Activated CD8-positive, alpha-beta T cell treated with anti-CD3 and anti-CD28 coated beads, Interleukin-2, amount 10 ng/mL, durations not matched to agents 7 days and 5 days (primary cell): Measurements from ENCODE around the gene CACFD1. TPM values are rescaled to one million over a fixed set of nuclear protein-coding genes. Genes with fewer than 3 reads are reported as not detected.

Source experiments
- ATAC-seq: fragments of 150-1000 bp; cut with Tn5 transposase; one replicate; pipeline ENCODE4 v1.10.0; 2021; ENCODE audit warnings: moderate library complexity
- CTCF ChIA-PET: fragments of 350-600 bp; sonication (Branson Sonifier 250); formaldehyde crosslinking; loops from one replicate; lab custom pipeline; 2021; ENCODE audit warnings: antibody characterized with exemption; lab: Charles Lee
- POLR2A ChIA-PET: fragments of 350-600 bp; sonication (Branson Sonifier 250); formaldehyde crosslinking; loops from one replicate; lab custom pipeline; 2021; ENCODE audit warnings: antibody characterized with exemption; lab: Charles Lee
- DNase-seq: peaks from one replicate; pipeline ENCODE4 v3.0.0-alpha.2; 2020
- H3K27ac Mint-ChIP-seq: one replicate; pipeline ENCODE4 v1.8.0; 2021; ENCODE audit warnings: mild to moderate bottlenecking, mixed read lengths
- H3K27me3 Mint-ChIP-seq: one replicate; pipeline ENCODE4 v1.8.0; 2021; ENCODE audit warnings: low read depth, mixed read lengths
- H3K36me3 Mint-ChIP-seq: one replicate; pipeline ENCODE4 v1.8.0; 2021; ENCODE audit warnings: low read depth, mixed read lengths
- H3K4me1 Mint-ChIP-seq: one replicate; pipeline ENCODE4 v1.8.0; 2021; ENCODE audit warnings: low read depth, mixed read lengths
- H3K4me3 Mint-ChIP-seq: one replicate; pipeline ENCODE4 v1.8.0; 2021; ENCODE audit warnings: mild to moderate bottlenecking, mixed read lengths
- H3K9me3 Mint-ChIP-seq: one replicate; pipeline ENCODE4 v1.8.0; 2022; ENCODE audit warnings: mixed read lengths; ENCODE audit not compliant: insufficient read depth
- total RNA-seq, 2 experiments: library from RNA; stranded (reverse); gene quantifications; one replicate each; pipeline ENCODE4 v1.2.3, GENCODE V29; 2021

The CACFD1 gene
- total RNA-seq, 2 experiments from 2014 or later: 1.3 to 2.4 TPM

DNA sequence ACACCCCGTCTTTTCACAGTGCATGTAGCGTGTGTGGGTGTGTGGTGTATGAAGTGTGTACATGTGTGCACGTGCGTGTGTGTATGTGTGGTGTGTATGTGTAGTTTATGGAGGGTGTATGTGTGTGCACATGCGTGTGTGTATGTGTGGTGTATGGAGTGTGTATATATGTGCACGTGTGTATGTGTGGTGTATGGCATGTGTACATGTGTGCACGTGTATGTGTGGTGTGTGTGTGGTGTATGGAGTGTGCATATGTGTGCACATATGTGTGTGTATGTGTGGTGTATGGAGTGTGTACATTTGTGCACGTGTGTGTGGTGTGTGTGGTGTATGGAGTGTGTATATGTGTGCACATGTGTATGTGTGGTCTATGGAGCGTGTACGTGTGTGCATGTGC is 51.8 kb downstream of the CACFD1 start:
- H3K9me3 Mint-ChIP-seq: no peaks in the 10 kb centered on the region
- ATAC-seq: no peak
- no peak overlapping the region for H3K4me3 Mint-ChIP-seq
- no peaks in the 10 kb centered on the region for H3K36me3 Mint-ChIP-seq
- peaks cover 17% of the 10 kb centered on the region for H3K4me1 Mint-ChIP-seq
- CTCF ChIA-PET: no interaction called here
- POLR2A ChIA-PET: no interaction called here
- no peaks in the 10 kb centered on the region for H3K27me3 Mint-ChIP-seq
- no peak overlapping the region for H3K27ac Mint-ChIP-seq
- DNase-seq: no peak

DNA sequence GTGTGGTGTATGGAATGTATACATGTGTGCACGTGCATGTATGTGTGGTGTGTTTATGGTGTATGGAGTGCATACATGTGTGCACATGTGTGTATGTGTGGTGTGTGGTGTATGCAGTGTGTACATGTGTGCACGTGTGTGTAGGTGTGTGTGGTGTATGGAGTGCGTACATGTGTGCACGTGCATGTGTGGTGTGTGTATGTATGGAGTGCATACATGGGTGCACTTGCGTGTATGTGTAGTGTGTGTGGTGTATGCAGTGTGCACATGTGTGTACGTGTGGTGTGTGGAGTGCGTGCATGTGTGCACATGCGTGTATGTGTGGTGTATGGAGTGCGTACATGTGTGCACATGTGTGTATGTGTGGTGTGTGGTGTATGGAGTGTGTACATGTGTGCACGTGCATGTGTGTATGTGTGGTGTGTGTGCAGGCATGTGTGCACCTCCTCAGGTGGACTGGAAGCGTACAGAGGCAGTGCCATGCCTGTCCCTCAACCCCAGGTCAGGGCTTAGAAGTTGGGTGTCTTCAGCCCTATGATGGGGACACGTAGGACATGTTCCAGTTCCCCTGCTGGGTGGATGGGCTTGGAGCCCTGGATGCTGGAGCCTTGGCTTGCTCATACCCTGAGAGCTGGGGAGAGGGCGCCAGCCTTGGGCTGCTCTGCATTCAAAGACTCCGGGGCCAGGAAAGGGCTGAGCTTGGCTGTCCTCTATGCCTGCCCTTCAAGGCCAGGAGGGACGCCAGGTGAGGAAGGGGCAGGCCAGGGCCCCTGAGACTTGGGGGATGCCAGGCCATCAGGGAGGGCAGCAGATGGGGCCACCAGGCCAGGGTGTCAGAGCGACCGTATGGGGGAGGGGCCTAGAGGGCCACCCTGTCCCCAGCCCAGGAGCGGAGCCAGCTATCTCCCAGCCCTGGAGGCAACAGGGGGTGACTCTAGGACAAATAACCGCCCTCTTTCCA is 52.8 kb downstream of the CACFD1 start:
- H3K27me3 Mint-ChIP-seq: no peaks in the 10 kb centered on the region
- no peaks in the 10 kb centered on the region for H3K9me3 Mint-ChIP-seq
- CTCF ChIA-PET: no interaction called here

DNA sequence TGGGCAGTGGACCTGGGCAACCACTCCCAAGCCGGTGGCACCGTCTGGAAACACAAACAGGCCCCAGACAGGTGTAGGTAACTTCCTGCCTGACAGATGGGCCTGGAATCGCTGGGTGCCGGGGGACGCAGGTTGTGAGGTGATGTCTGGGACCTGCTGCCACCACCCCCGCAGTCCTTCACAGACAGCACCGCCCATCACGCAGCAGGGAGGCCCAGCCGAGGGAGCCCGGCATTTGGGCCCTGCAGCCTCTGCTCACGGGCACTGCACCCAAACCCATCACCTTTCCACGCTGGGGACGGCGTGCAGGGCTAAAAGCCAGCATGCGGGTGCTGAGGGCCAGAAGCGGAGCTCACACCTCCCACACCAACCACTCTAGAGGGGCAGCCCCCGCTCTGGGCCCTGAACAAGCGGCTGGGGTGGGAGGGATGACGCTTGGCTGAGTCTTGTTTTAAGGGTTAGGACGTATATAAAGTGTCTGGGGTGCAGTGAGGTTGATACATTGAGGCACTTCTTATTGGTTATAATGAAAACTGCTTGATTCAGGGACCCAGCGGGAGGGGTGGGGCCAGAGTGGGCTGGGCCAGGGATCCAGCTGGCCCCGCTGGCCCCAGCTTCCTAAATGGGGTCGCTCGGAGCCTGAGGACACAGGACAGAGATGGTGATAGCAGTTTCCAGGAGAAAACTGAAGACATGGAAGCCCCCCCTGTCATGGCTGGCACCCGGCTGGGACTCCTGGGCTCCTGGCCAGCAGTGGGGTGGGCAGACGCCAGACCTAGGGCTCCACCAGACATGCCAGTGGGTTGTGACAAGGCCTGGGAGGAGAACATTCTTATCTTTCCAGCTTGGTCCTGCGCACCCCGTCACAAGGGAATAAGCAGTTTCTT is 53.7 kb downstream of the CACFD1 start:
- no peaks in the 10 kb centered on the region for H3K27me3 Mint-ChIP-seq
- no peak overlapping the region for H3K27ac Mint-ChIP-seq
- CTCF ChIA-PET: interaction anchor here (0.8 kb wide), 1 partner anchor 27 kb away, joined by 3 read pairs; no protein-coding TSS in a partner anchor
- no peaks in the 10 kb centered on the region for H3K9me3 Mint-ChIP-seq
- H3K4me1 Mint-ChIP-seq: peaks cover 12% of the 10 kb centered on the region
- POLR2A ChIA-PET: no interaction called here
- ATAC-seq: no peak
- H3K36me3 Mint-ChIP-seq: no peaks in the 10 kb centered on the region
- no peak overlapping the region for H3K4me3 Mint-ChIP-seq
- DNase-seq: no peak

More for the DNA sequence above, 52.8 kb downstream of the CACFD1 start:
- H3K27ac Mint-ChIP-seq: no peak overlapping the region
- POLR2A ChIA-PET: no interaction called here
- no peaks in the 10 kb centered on the region for H3K36me3 Mint-ChIP-seq
- H3K4me1 Mint-ChIP-seq: peaks cover 17% of the 10 kb centered on the region
- no peak overlapping the region for H3K4me3 Mint-ChIP-seq
- DNase-seq: no peak
- no peak for ATAC-seq

DNA sequence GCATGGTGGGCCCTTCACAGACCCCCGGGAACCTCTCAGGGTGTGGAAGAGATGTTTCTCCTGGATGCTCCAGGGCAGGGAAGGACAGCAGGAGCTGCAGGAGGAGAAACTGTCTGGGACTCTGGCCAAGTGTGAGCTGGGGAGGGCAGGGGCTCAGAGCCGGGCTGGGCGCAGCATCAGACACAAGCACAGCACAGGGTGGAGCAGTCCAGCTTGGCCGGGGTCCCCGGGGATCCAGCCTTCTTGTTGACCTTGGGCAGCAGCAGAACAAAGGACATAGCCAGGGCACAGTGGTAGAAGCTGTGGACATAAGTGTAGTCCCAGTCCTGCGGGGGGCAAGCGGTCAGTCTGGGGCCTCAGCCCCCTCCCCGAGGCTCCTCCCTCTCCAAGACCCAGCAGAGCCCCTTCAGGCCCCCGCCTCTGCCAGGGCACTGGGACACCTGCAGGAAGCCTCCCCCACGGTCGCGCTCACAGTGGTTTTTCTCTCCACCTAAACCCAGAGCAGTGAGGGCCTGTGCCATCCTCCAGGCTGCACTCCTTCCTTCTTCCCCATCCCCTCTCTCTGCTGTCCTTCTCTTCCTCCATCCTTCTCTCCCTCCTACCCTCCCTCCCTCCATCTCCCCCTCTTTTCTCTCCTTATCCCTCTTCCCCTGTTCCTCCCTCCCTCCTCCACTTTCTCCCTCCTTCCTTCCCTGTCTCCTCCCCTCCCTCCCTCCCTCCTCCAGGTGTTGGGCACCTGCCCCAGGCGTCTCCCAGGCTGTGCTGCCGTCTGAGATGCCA is 54.9 kb downstream of the CACFD1 start:
- ATAC-seq (no peak), DNase-seq (no peak)
- ChIA-PET POLR2A (no interaction called here), CTCF (interaction anchor here (0.8 kb wide), 1 partner anchor 28 kb away, joined by 3 read pairs; no protein-coding TSS in a partner anchor)
- H3K27ac Mint-ChIP-seq: no peak overlapping the region
- no peaks in the 10 kb centered on the region for H3K36me3 Mint-ChIP-seq
- no peaks in the 10 kb centered on the region for H3K27me3 Mint-ChIP-seq
- H3K9me3 Mint-ChIP-seq: no peaks in the 10 kb centered on the region
- peaks cover 3% of the 10 kb centered on the region for H3K4me1 Mint-ChIP-seq
- no peak overlapping the region for H3K4me3 Mint-ChIP-seq

DNA sequence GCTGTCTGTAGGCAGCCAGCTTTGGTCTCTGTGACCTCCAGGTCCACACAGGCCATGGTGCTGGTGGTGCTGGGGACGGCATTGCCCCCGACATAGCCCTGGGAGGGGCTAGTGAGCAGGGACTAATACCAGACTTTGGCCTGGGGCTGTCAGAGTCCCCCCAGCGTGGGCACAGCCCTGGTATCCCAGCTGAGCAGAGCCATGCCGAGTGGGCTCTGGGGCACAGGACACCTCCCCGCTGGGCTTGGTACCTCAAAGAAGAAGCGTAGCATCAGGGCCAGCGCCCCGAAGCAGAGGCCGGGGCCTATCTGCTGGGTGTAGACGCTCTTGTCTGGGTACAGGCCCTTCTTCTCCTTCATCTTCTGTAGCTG is 55.4 kb downstream of the CACFD1 start:
- Mint-ChIP-seq H3K9me3 (no peaks in the 10 kb centered on the region), H3K27me3 (no peaks in the 10 kb centered on the region), H3K27ac (no peak overlapping the region), H3K4me3 (no peak overlapping the region), H3K4me1 (no peaks in the 10 kb centered on the region), H3K36me3 (no peaks in the 10 kb centered on the region)
- DNase-seq: no peak
- no peak for ATAC-seq
- CTCF ChIA-PET: no interaction called here
- POLR2A ChIA-PET: no interaction called here

DNA sequence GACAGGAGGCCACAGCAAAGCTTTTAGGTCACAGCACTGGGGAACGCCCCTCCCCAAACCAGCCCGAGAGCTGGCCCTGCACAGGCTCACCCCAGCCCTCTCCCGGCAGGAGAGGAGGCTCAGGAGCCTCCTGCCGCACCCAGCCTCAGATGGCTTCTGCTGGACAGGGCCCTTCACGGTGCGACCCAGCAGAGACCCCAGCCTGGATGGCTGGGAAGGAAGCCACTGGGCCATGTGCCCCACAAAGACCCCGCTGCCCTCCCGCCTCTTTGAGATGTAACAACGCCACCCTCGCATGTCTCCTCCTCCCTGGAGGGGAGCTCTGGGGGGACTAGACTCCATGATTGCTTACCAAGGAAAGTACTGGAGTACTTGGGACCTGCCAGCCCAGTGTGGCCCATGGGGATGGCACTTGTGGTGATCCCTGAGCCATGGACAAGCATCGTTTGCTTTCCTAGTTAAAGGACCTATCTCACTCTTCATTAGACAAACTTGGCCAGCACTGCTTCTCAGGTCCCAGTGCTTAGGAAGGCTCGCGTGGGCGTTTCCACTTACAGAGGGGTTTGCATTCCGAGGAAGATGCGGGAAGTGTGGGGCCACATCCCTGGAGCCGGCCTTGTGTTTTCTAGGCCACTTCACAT is 56.0 kb downstream of the CACFD1 start:
- ATAC-seq: no peak
- Mint-ChIP-seq H3K27me3 (no peaks in the 10 kb centered on the region), H3K27ac (no peak overlapping the region), H3K4me1 (no peaks in the 10 kb centered on the region), H3K9me3 (no peaks in the 10 kb centered on the region), H3K4me3 (no peak overlapping the region), H3K36me3 (no peaks in the 10 kb centered on the region)
- no peak for DNase-seq
- CTCF ChIA-PET: no interaction called here
- POLR2A ChIA-PET: no interaction called here

DNA sequence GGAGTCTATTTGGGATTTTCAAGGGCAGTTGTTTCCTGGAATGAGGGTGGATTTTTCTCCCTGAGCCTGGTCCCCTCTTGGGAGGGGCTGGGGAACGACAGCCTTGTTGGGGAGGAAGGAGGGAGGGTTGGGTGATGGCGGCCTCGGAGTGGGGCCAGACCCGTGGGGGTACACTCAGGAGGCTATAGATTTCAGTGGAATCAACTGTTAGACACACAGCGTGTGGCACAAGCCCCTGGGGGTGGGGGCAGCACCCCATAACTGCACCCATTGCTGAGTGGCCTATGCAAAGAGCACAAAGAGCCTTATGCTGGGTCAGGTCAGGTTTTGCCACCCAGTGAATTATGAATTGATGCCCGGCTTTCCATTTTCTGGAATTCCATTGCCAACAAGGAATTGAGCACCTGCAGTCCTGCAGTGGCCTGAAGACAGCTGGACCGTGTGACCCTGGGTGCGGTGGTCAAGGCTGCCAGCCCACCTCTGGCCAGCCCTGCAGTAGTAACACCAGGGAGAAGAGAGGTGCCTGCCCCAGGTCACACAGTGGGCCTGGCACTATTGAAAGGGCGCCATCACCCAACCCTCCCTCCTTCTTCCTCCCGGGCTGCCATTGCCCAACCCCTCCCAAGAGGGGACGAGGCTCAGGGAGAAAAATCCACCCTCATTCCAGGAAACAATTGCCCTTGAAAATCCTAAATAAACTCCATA is 56.6 kb downstream of the CACFD1 start:
- no peaks in the 10 kb centered on the region for H3K9me3 Mint-ChIP-seq
- CTCF ChIA-PET: no interaction called here
- no peak for DNase-seq
- H3K36me3 Mint-ChIP-seq: no peaks in the 10 kb centered on the region
- no peak overlapping the region for H3K27ac Mint-ChIP-seq
- POLR2A ChIA-PET: no interaction called here
- ATAC-seq: no peak
- no peaks in the 10 kb centered on the region for H3K4me1 Mint-ChIP-seq
- H3K4me3 Mint-ChIP-seq: no peak overlapping the region
- no peaks in the 10 kb centered on the region for H3K27me3 Mint-ChIP-seq

DNA sequence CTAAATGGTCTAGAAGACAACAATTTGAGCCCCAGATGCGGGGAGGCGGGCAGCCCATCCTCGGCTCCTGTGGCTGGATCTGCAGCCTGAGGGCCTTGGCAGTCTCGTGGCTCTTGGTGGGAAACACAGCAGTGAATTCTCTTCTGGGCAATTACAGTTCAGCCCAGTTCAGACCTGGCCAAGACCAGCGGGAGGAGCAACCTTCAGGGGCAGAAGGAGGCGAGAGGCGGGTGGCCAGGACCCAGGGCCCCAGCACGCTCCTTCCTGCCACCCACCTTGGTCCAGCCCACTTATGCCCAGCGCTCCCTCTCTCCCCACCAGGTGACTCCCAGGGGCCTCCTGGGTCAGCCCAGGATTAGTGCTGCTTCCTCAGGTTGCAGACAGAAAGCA is 57.2 kb downstream of the CACFD1 start:
- no peak overlapping the region for H3K4me3 Mint-ChIP-seq
- no peaks in the 10 kb centered on the region for H3K27me3 Mint-ChIP-seq
- ChIA-PET CTCF (no interaction called here), POLR2A (no interaction called here)
- no peaks in the 10 kb centered on the region for H3K4me1 Mint-ChIP-seq
- no peak overlapping the region for H3K27ac Mint-ChIP-seq
- ATAC-seq (no peak), DNase-seq (no peak)
- H3K36me3 Mint-ChIP-seq: no peaks in the 10 kb centered on the region
- H3K9me3 Mint-ChIP-seq: no peaks in the 10 kb centered on the region

DNA sequence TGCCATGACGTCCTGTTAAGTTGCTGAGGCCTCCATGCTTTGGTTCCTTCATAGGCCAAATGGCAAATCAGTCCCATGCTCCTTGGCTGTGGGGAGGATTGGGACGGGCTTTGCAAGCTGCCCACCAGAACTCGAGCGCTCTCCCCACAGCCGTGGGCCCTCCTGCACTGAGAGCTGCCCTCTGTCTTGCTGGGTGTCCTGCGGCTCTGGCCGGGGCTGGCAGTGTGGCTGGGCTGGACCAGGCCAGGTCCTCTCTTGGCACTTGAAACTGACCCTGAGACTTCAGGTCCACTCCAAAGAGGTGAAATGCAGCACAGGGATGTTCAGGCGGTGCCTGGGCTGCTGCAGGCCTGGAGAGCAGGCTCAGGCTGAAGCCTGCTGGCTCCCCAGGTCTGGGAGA is 57.9 kb downstream of the CACFD1 start:
- no peak for DNase-seq
- no peaks in the 10 kb centered on the region for H3K4me1 Mint-ChIP-seq
- no peak overlapping the region for H3K4me3 Mint-ChIP-seq
- ChIA-PET CTCF (no interaction called here), POLR2A (interaction anchor here (0.9 kb wide), 1 partner anchor 8 kb away, joined by 3 read pairs; no protein-coding TSS in a partner anchor)
- no peak for ATAC-seq
- no peaks in the 10 kb centered on the region for H3K27me3 Mint-ChIP-seq
- H3K9me3 Mint-ChIP-seq: no peaks in the 10 kb centered on the region
- H3K36me3 Mint-ChIP-seq: no peaks in the 10 kb centered on the region
- H3K27ac Mint-ChIP-seq: no peak overlapping the region

DNA sequence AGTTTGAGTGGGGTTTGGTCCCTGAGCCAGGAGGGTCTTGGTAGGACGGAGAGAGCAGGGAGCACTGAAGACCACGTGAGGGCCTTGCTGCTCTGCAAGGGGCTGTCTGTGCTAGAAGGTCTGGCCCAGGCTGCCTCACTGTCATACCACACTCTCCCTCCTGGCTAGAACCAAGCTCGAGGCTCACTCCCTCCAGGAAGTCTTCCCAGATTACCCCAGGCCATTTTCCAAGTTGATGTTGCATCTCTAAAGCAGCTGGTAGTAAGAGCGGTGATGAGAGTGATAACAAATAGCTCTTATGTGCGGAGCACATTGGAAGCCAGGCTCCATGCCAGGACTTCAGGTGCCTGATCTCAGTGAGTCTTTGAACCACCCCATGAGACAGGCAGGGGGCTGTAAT is 58.4 kb downstream of the CACFD1 start:
- CTCF ChIA-PET: no interaction called here
- POLR2A ChIA-PET: interaction anchor here (0.9 kb wide), 1 partner anchor 9 kb away, joined by 3 read pairs; no protein-coding TSS in a partner anchor
- H3K4me1 Mint-ChIP-seq: no peaks in the 10 kb centered on the region
- no peak for DNase-seq
- no peak for ATAC-seq
- no peaks in the 10 kb centered on the region for H3K27me3 Mint-ChIP-seq
- no peak overlapping the region for H3K27ac Mint-ChIP-seq
- H3K36me3 Mint-ChIP-seq: no peaks in the 10 kb centered on the region
- no peak overlapping the region for H3K4me3 Mint-ChIP-seq
- H3K9me3 Mint-ChIP-seq: no peaks in the 10 kb centered on the region
